GM18907 (cell line): ENCODE results near the gene CAV1.

Source experiments
- ATAC-seq: cut with Tn5 transposase; IDR thresholded peaks from one replicate; pipeline ENCODE4 v1.9.1; 2021; ENCODE audit warnings: mild to moderate bottlenecking, moderate library complexity; ENCODE audit not compliant: unreplicated experiment

The CAV1 gene

GRCh38 chr7:116503835-116504234 is 21.0 kb upstream of the CAV1 start:
- no peak for ATAC-seq

- ATAC-seq, result no peak
Measured at GRCh38 chr7:116505278-116505677, 19.6 kb upstream of the CAV1 start.

GRCh38 chr7:116505823-116506222 is 19.0 kb upstream of the CAV1 start:
- ATAC-seq, result no peak

- no peak for ATAC-seq
Measured at GRCh38 chr7:116509982-116510579, 14.8 kb upstream of the CAV1 start.

- ATAC-seq, result no peak
Measured at GRCh38 chr7:116510795-116511194, 14.0 kb upstream of the CAV1 start.

GRCh38 chr7:116511552-116512519 is 13.0 kb upstream of the CAV1 start:
- ATAC-seq, result peak; percentile 97

- no peak for ATAC-seq
Measured at GRCh38 chr7:116512520-116513188, 12.2 kb upstream of the CAV1 start.

GRCh38 chr7:116515584-116515983 is 9.3 kb upstream of the CAV1 start:
- no peak for ATAC-seq

- no peak for ATAC-seq
Measured at GRCh38 chr7:116516324-116516723, 8.5 kb upstream of the CAV1 start.

GRCh38 chr7:116517626-116518025 is 7.2 kb upstream of the CAV1 start:
- ATAC-seq, result no peak

GRCh38 chr7:116518961-116519360 is 5.9 kb upstream of the CAV1 start:
- no peak for ATAC-seq

- ATAC-seq, result no peak
Measured at GRCh38 chr7:116521046-116521664, 3.7 kb upstream of the CAV1 start.

GRCh38 chr7:116522247-116522646 is 2.6 kb upstream of the CAV1 start:
- ATAC-seq, result no peak

GRCh38 chr7:116524221-116524608 is 621 bp upstream of the CAV1 start:
- no peak for ATAC-seq

GRCh38 chr7:116525298-116525912 is 569 bp downstream of the CAV1 start:
- peak; percentile 46 for ATAC-seq

- ATAC-seq, result peak; percentile 93
Measured at GRCh38 chr7:116525913-116526861, 1.4 kb downstream of the CAV1 start.

GRCh38 chr7:116526897-116527296 is 2.1 kb downstream of the CAV1 start:
- ATAC-seq, result no peak

GRCh38 chr7:116527521-116527920 is 2.7 kb downstream of the CAV1 start:
- ATAC-seq, result no peak

- no peak for ATAC-seq
Measured at GRCh38 chr7:116528008-116528789, 3.4 kb downstream of the CAV1 start.
